Heart left ventricle (tissue), 13 donors: Measurements from ENCODE around the gene BMPR1B.

ENCODE experiments used
- CTCF ChIP-seq, 12 donors: fragments of 200-600 bp; sonication (generic) in 4 of 12; IDR thresholded peaks; one replicate each; pipeline versions ENCODE4 v1.5.0 to v1.8.0; 2018 to 2022; ENCODE audit warnings: antibody characterized with exemption in 12 of 12, mild to moderate bottlenecking in 5 of 12
- POLR2A ChIP-seq, 2 donors: fragments of 450-650 bp; IDR thresholded peaks; one replicate each; pipeline ENCODE4 v1.6.1; 2017; ENCODE audit warnings: antibody characterized with exemption in 2 of 2, mild to moderate bottlenecking in 2 of 2, moderate library complexity in 2 of 2
- donor health status: ischemic (EF 13 %, LVEDD 7.1; RV severe dilation, severe dysfunction).
- donor health status: DM: no; HTN: yes; CAD: no.
- donor health status: DM: no; HTN: no; CAD: no.
- donor health status: ischemic (EF 25% LVEDD 6.9; RV normal size, moderate dysfunction).
- donor health status: ischemic (EF 25% LVEDD 5.7; RV mildly dilated, moderate dysfunction).
- donor health status: ischemic (EF 35%, LVEDD 5.7; RV mildly dilated, moderate dysfunction).
- donor health status: nonischemic (EF 11% LVEDD 7.7; RV severe dilation, severe dysfunction).
- donor health status: DM: yes; HTN: yes; CAD: no.
- donor health status: PGD.
- donor health status: ischemic (EF 29% LVEDD 5.4; RV normal size, mild dysfunction).
- donor health status: nonischemic (EF 23%, LVEDD 6.1; RV moderate dilation, normal function).

DNA sequence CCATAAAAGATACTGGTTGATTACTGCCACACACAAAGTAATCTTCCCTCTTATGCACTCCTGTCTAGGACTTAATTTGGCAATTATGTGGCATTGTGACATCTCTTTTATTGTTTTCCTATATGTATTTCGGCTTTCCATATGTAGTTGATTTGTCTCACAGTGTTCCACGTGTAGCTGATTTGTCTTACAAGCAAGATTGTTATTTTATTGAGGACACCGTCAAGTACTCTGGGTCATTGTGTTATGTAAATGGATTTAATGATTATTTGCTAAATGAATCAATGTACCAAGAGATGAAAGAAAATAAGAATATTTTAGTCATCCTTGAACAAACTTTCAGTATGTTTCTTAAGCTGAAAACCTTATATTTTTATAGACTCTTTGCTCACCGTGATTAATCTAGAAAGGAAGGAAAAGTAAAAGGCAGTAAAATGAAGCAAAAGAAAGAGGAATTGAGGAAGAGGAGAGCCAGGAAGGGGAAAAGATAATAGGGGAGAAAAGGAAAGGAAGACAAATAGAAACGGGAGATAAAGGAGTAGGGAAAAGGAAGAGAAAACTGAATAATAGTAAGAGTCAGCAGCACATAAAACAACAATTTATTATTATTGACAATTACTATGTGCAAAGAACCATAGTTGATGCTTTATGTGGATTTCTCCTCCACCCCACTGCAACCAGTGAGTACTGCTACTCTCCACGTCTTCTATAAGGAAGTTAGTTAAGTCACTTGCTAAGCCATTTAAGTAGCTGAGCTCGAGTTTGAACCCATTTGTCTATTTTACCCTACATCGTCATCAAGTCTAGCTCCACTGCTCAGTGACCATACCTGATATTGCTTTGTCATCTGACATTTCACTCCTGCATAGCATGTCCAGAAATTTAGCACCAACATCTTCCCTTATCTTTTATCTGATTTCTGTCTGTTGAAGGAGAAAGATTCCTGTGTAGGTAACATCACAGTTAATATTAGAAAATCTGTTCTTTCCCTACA is 336.5 kb downstream of the BMPR1B start:
- no peak for TF ChIP-seq POLR2A (IDR thresholded peaks at IDR 0.05)
- TF ChIP-seq CTCF (IDR thresholded peaks at IDR 0.05): no peak
